Measurements from ENCODE around the gene UNC13A. TPM values are rescaled to one million over a fixed set of nuclear protein-coding genes. Genes with fewer than 3 reads are reported as not detected.

The UNC13A gene
- total RNA-seq, 1 experiment from 2014 or later = 41.1 TPM

DNA sequence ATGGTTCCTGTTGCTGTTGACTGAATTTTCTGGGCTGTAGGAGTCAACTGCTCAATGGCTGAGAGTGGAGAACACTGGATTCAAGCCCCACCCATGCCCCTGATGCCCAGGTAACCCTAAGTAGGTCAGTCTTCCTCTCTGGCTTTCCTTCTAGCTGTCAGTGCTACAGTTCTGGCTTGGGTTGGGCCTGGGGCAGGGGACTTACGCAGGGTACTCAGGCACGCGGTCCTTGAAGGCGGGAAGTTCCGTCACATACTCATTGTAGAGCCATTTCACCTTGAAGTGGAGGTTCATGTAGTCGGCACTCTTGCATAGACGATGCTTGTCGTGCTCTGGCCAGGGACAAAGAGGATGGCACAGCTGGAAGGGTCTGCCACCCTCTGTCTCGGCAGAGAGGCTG lies 55.6 kb downstream of the UNC13A start (continued):
- TF ChIP-seq CTCF (IDR thresholded peaks at IDR 0.05) (no peak), ZNF138 (CRISPR knock-in tag; conservative IDR thresholded peaks at IDR 0.05) (no peak)
- TF ChIP-seq, protein P1, sequence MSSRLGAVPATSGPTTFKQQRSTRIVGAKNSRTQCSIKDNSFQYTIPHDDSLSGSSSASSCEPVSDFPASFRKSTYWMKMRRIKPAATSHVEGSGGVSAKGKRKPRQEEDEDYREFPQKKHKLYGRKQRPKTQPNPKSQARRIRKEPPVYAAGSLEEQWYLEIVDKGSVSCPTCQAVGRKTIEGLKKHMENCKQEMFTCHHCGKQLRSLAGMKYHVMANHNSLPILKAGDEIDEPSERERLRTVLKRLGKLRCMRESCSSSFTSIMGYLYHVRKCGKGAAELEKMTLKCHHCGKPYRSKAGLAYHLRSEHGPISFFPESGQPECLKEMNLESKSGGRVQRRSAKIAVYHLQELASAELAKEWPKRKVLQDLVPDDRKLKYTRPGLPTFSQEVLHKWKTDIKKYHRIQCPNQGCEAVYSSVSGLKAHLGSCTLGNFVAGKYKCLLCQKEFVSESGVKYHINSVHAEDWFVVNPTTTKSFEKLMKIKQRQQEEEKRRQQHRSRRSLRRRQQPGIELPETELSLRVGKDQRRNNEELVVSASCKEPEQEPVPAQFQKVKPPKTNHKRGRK (CRISPR knock-in tag; IDR thresholded peaks at IDR 0.05; ENCODE audit: borderline replicate concordance) = no peak

GRCh38 chr19:17629760-17630159 lies 58.4 kb downstream of the UNC13A start:
- no peaks in the 10 kb centered on the region for H3K27me3 Mint-ChIP-seq (ENCODE audit: low read depth)
- no peak overlapping the region for H3K27ac Mint-ChIP-seq
- H3K9me3 Mint-ChIP-seq = no peaks in the 10 kb centered on the region
- H3K4me1 Mint-ChIP-seq = no peaks in the 10 kb centered on the region
- peaks cover 25% of the 10 kb centered on the region for H3K36me3 Mint-ChIP-seq
- CTCF ChIA-PET = no interaction called here
- ATAC-seq = no peak
- no peak for DNase-seq (ENCODE audit: low spot score)
- no peak overlapping the region for H3K4me3 Mint-ChIP-seq
- TF ChIP-seq, protein P2, sequence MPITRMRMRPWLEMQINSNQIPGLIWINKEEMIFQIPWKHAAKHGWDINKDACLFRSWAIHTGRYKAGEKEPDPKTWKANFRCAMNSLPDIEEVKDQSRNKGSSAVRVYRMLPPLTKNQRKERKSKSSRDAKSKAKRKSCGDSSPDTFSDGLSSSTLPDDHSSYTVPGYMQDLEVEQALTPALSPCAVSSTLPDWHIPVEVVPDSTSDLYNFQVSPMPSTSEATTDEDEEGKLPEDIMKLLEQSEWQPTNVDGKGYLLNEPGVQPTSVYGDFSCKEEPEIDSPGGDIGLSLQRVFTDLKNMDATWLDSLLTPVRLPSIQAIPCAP (CRISPR knock-in tag; IDR thresholded peaks at IDR 0.05) = no peak
- TF ChIP-seq PREB (CRISPR knock-in tag; IDR thresholded peaks at IDR 0.05; ENCODE audit: borderline replicate concordance) = no peak
- TF ChIP-seq HMGA2 (CRISPR knock-in tag; IDR thresholded peaks at IDR 0.05) = no peak
- TF ChIP-seq JAZF1 (CRISPR knock-in tag; IDR thresholded peaks at IDR 0.05) = no peak
- POLR2A ChIA-PET = no interaction called here

GRCh38 chr19:17627921-17628320 lies 60.2 kb downstream of the UNC13A start:
- Mint-ChIP-seq H3K4me1 (no peaks in the 10 kb centered on the region), H3K27ac (no peak overlapping the region), H3K4me3 (no peak overlapping the region), H3K27me3 (ENCODE audit: low read depth) (no peaks in the 10 kb centered on the region), H3K9me3 (no peaks in the 10 kb centered on the region), H3K36me3 (peaks cover 38% of the 10 kb centered on the region)
- no peak for DNase-seq (ENCODE audit: low spot score)
- ChIA-PET POLR2A (no interaction called here), CTCF (interaction anchor here (0.6 kb wide), 1 partner anchor 367 kb away, joined by 4 read pairs; no protein-coding TSS in a partner anchor)
- ATAC-seq = no peak
- TF ChIP-seq ZNF423 (CRISPR knock-in tag; IDR thresholded peaks at IDR 0.05) (no peak), HMGA2 (CRISPR knock-in tag; IDR thresholded peaks at IDR 0.05) (no peak), GTF2I (CRISPR knock-in tag; conservative IDR thresholded peaks at IDR 0.05) (no peak), IRF2 (CRISPR knock-in tag; IDR thresholded peaks at IDR 0.05; ENCODE audit: borderline replicate concordance, low read depth) (no peak), SMAD3 (CRISPR knock-in tag; IDR thresholded peaks at IDR 0.05; ENCODE audit: borderline replicate concordance) (no peak), EMX1 (CRISPR knock-in tag; IDR thresholded peaks at IDR 0.05) (no peak), TP53 (CRISPR knock-in tag; IDR thresholded peaks at IDR 0.05) (no peak), OVOL2 (CRISPR knock-in tag; IDR thresholded peaks at IDR 0.05; ENCODE audit: borderline replicate concordance) (no peak), ZNF396 (CRISPR knock-in tag; IDR thresholded peaks at IDR 0.05; ENCODE audit: borderline replicate concordance) (no peak), CREM (CRISPR knock-in tag; IDR thresholded peaks at IDR 0.05) (no peak), CBFB (CRISPR knock-in tag; IDR thresholded peaks at IDR 0.05; ENCODE audit: low read depth) (no peak), ZNF281 (CRISPR knock-in tag; IDR thresholded peaks at IDR 0.05) (no peak), NFE2L1 (CRISPR knock-in tag; IDR thresholded peaks at IDR 0.05) (no peak), USF2 (CRISPR knock-in tag; IDR thresholded peaks at IDR 0.05) (no peak)
- TF ChIP-seq, protein P3, sequence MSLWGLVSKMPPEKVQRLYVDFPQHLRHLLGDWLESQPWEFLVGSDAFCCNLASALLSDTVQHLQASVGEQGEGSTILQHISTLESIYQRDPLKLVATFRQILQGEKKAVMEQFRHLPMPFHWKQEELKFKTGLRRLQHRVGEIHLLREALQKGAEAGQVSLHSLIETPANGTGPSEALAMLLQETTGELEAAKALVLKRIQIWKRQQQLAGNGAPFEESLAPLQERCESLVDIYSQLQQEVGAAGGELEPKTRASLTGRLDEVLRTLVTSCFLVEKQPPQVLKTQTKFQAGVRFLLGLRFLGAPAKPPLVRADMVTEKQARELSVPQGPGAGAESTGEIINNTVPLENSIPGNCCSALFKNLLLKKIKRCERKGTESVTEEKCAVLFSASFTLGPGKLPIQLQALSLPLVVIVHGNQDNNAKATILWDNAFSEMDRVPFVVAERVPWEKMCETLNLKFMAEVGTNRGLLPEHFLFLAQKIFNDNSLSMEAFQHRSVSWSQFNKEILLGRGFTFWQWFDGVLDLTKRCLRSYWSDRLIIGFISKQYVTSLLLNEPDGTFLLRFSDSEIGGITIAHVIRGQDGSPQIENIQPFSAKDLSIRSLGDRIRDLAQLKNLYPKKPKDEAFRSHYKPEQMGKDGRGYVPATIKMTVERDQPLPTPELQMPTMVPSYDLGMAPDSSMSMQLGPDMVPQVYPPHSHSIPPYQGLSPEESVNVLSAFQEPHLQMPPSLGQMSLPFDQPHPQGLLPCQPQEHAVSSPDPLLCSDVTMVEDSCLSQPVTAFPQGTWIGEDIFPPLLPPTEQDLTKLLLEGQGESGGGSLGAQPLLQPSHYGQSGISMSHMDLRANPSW (CRISPR knock-in tag; conservative IDR thresholded peaks at IDR 0.05; ENCODE audit: low read depth) = no peak
- TF ChIP-seq, protein P4, sequence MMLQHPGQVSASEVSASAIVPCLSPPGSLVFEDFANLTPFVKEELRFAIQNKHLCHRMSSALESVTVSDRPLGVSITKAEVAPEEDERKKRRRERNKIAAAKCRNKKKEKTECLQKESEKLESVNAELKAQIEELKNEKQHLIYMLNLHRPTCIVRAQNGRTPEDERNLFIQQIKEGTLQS (CRISPR knock-in tag; conservative IDR thresholded peaks at IDR 0.05) = no peak

Measured in WTC11 (cell line).